Measurements from ENCODE around the gene CUL4A.

CUL4A gene

GRCh38 chr13:113182046-113182445, 27.4 kb upstream of the CUL4A start:
- no peak for DNase-seq

- no peak for DNase-seq
Observed at GRCh38 chr13:113183450-113184129, 25.8 kb upstream of the CUL4A start.

- DNase-seq: no peak
Observed at GRCh38 chr13:113184568-113185440, 24.6 kb upstream of the CUL4A start.

- DNase-seq: no peak
Observed at GRCh38 chr13:113186061-113186900, 23.1 kb upstream of the CUL4A start.

GRCh38 chr13:113187263-113187669, 22.1 kb upstream of the CUL4A start:
- DNase-seq: peak; percentile 47

GRCh38 chr13:113187883-113188665, 21.3 kb upstream of the CUL4A start:
- DNase-seq: no peak

- no peak for DNase-seq
Observed at GRCh38 chr13:113190181-113190580, 19.2 kb upstream of the CUL4A start.

GRCh38 chr13:113192279-113192678, 17.1 kb upstream of the CUL4A start:
- no peak for DNase-seq

GRCh38 chr13:113192902-113193301, 16.5 kb upstream of the CUL4A start:
- DNase-seq: no peak

- DNase-seq: no peak
Observed at GRCh38 chr13:113195360-113195759, 14.1 kb upstream of the CUL4A start.

- DNase-seq: no peak
Observed at GRCh38 chr13:113196970-113197737, 12.3 kb upstream of the CUL4A start.

GRCh38 chr13:113201815-113202214, 7.6 kb upstream of the CUL4A start:
- no peak for DNase-seq

GRCh38 chr13:113202912-113203311, 6.5 kb upstream of the CUL4A start:
- DNase-seq: no peak

GRCh38 chr13:113203507-113204377, 5.7 kb upstream of the CUL4A start:
- DNase-seq: no peak

GRCh38 chr13:113204378-113204734, 5.1 kb upstream of the CUL4A start:
- no peak for DNase-seq

GRCh38 chr13:113205428-113205931, 3.9 kb upstream of the CUL4A start:
- no peak for DNase-seq

GRCh38 chr13:113207460-113207859, 2.0 kb upstream of the CUL4A start:
- DNase-seq: no peak

- no peak for DNase-seq
Observed at GRCh38 chr13:113207890-113208420, 1.5 kb upstream of the CUL4A start.

GRCh38 chr13:113208421-113209335, 735 bp upstream of the CUL4A start, which contains the start of gene PCID2:
Gene PCID2, minus strand, starts transcription at chr13:113208669. Its CDS starts 35 bp downstream, at chr13:113208634.
- DNase-seq: peak; percentile 93
